Skin epidermis (tissue), 12 donors: ENCODE results near the gene SLC24A3.

Experiments
- H3K27ac ChIP-seq, 21 experiments: fragments of 200-600 bp; sonication (generic) in 11 of 21; one replicate each; pipeline ENCODE4 v1.5.0; 2020; ENCODE audit warnings: mild to moderate bottlenecking in 3 of 21, inconsistent platforms in 2 of 21, moderate library complexity in 2 of 21
- H3K4me3 ChIP-seq, 7 experiments: fragments of 200-600 bp; sonication (generic) in 2 of 7; one replicate each; pipeline ENCODE4 v1.5.0; 2020; ENCODE audit warnings: inconsistent platforms in 2 of 7, mild to moderate bottlenecking in 2 of 7, moderate library complexity in 1 of 7

SLC24A3 gene

GRCh38 chr20:19473922-19474286 is 261.5 kb downstream of the SLC24A3 start:
- Histone ChIP-seq H3K27ac (no peak overlapping the region), H3K4me3 (no peak overlapping the region)

GRCh38 chr20:19478320-19478895 is 266.0 kb downstream of the SLC24A3 start:
- no peak overlapping the region for H3K27ac ChIP-seq

GRCh38 chr20:19482726-19483125 is 270.3 kb downstream of the SLC24A3 start:
- Histone ChIP-seq H3K27ac (no peak overlapping the region), H3K4me3 (no peak overlapping the region)

More at GRCh38 chr20:19478320-19478895, 266.0 kb downstream of the SLC24A3 start:
- no peak overlapping the region for H3K4me3 ChIP-seq

GRCh38 chr20:19483309-19483708 is 270.9 kb downstream of the SLC24A3 start:
- H3K4me3 ChIP-seq = no peak overlapping the region
- H3K27ac ChIP-seq = no peak overlapping the region

- Histone ChIP-seq H3K27ac (no peak overlapping the region), H3K4me3 (no peak overlapping the region)
These were observed 274.0 kb downstream of the SLC24A3 start for GRCh38 chr20:19486446-19486845.

- Histone ChIP-seq H3K27ac (no peak overlapping the region), H3K4me3 (no peak overlapping the region)
These were observed 275.0 kb downstream of the SLC24A3 start for GRCh38 chr20:19487420-19487819.

GRCh38 chr20:19491241-19491640 is 278.8 kb downstream of the SLC24A3 start:
- H3K27ac ChIP-seq = no peak overlapping the region
- H3K4me3 ChIP-seq = no peak overlapping the region

GRCh38 chr20:19492116-19492515 is 279.7 kb downstream of the SLC24A3 start:
- H3K27ac ChIP-seq = no peak overlapping the region
- H3K4me3 ChIP-seq = no peak overlapping the region

- Histone ChIP-seq H3K27ac (no peak overlapping the region), H3K4me3 (no peak overlapping the region)
These were observed 280.4 kb downstream of the SLC24A3 start for GRCh38 chr20:19492687-19493336.

GRCh38 chr20:19493794-19494495 is 281.5 kb downstream of the SLC24A3 start:
- Histone ChIP-seq H3K27ac (no peak overlapping the region), H3K4me3 (no peak overlapping the region)

GRCh38 chr20:19495905-19496703 is 283.7 kb downstream of the SLC24A3 start:
- peak overlapping the region in 7 of 21 experiments; percentile 29 to 74 (median 49) for H3K27ac ChIP-seq
- no peak overlapping the region for H3K4me3 ChIP-seq

GRCh38 chr20:19497064-19497463 is 284.6 kb downstream of the SLC24A3 start:
- Histone ChIP-seq H3K27ac (peak overlapping the region in 7 of 21 experiments; percentile 22 to 74 (median 30)), H3K4me3 (no peak overlapping the region)

GRCh38 chr20:19498756-19499155 is 286.3 kb downstream of the SLC24A3 start:
- H3K4me3 ChIP-seq = no peak overlapping the region
- H3K27ac ChIP-seq = no peak overlapping the region

GRCh38 chr20:19501476-19502115 is 289.2 kb downstream of the SLC24A3 start:
- H3K27ac ChIP-seq = no peak overlapping the region

GRCh38 chr20:19502169-19502568 is 289.7 kb downstream of the SLC24A3 start:
- no peak overlapping the region for H3K27ac ChIP-seq
- no peak overlapping the region for H3K4me3 ChIP-seq

More at GRCh38 chr20:19501476-19502115, 289.2 kb downstream of the SLC24A3 start:
- H3K4me3 ChIP-seq = no peak overlapping the region

- Histone ChIP-seq H3K4me3 (no peak overlapping the region), H3K27ac (no peak overlapping the region)
These were observed 291.8 kb downstream of the SLC24A3 start for GRCh38 chr20:19504251-19504650.

- Histone ChIP-seq H3K27ac (no peak overlapping the region), H3K4me3 (no peak overlapping the region)
These were observed 293.6 kb downstream of the SLC24A3 start for GRCh38 chr20:19506021-19506420.

GRCh38 chr20:19508449-19508848 is 296.0 kb downstream of the SLC24A3 start:
- no peak overlapping the region for H3K4me3 ChIP-seq

GRCh38 chr20:19510611-19511010 is 298.2 kb downstream of the SLC24A3 start:
- H3K4me3 ChIP-seq = no peak overlapping the region
- H3K27ac ChIP-seq = no peak overlapping the region

More at GRCh38 chr20:19508449-19508848, 296.0 kb downstream of the SLC24A3 start:
- no peak overlapping the region for H3K27ac ChIP-seq

GRCh38 chr20:19511931-19512330 is 299.5 kb downstream of the SLC24A3 start:
- Histone ChIP-seq H3K4me3 (no peak overlapping the region), H3K27ac (no peak overlapping the region)
